LNCaP clone FGC (cell line): Measurements from ENCODE around the gene ALG11.
A peak's percentile ranks its signal among the peaks of the same experiment; 100 is the strongest.

ENCODE experiments used
- DNase-seq: peaks from one replicate; pipeline ENCODE4 v3.0.0-alpha.2; 2011; ENCODE audit warnings: low read depth
- H3K4me3 ChIP-seq: 2 replicates; pipeline ENCODE4 v1.5.1; 2011; ENCODE audit warnings: mild to moderate bottlenecking, low read depth, low read length, control low read depth
- CTCF ChIP-seq: IDR thresholded peaks from 2 replicates; pipeline ENCODE4 v1.5.1; 2012; ENCODE audit warnings: mild to moderate bottlenecking; ENCODE audit not compliant: control insufficient read depth, insufficient read depth; ENCODE audit errors: extremely low read depth

ALG11 gene

GRCh38 chr13:52016296-52016695, 4.1 kb downstream of the ALG11 start:
- TF ChIP-seq CTCF = no peak
- no peak for DNase-seq

GRCh38 chr13:52020191-52020590, 8.0 kb downstream of the ALG11 start:
- no peak for DNase-seq
- H3K4me3 ChIP-seq = no peak overlapping the region
- TF ChIP-seq CTCF = no peak

More at GRCh38 chr13:52016296-52016695, 4.1 kb downstream of the ALG11 start:
- H3K4me3 ChIP-seq = no peak overlapping the region

- no peak overlapping the region for H3K4me3 ChIP-seq
- TF ChIP-seq CTCF = no peak
- DNase-seq = no peak
Observed at GRCh38 chr13:52022356-52022755, 10.2 kb downstream of the ALG11 start.

GRCh38 chr13:52024481-52024880, 12.3 kb downstream of the ALG11 start, which contains the start of gene UTP14C:
Gene UTP14C (plus strand): TSS chr13:52024691. CDS start chr13:52028805, 4,114 bp downstream.
- TF ChIP-seq CTCF = no peak

GRCh38 chr13:52025475-52026245, 13.5 kb downstream of the ALG11 start:
- DNase-seq = peak; percentile 45
- no peak for TF ChIP-seq CTCF
- H3K4me3 ChIP-seq = no peak overlapping the region

More at GRCh38 chr13:52024481-52024880, 12.3 kb downstream of the ALG11 start, which contains the start of gene UTP14C:
- no peak within 1 kb of the TSS for H3K4me3 ChIP-seq
- no peak for DNase-seq

GRCh38 chr13:52026246-52026626, 14.0 kb downstream of the ALG11 start:
- no peak; the same call in 1 of the 2 replicates for TF ChIP-seq CTCF
- no peak overlapping the region for H3K4me3 ChIP-seq
- no peak for DNase-seq
